GM13976 (cell line): ENCODE data around the gene ZNF556.

Source experiments
- DNase-seq: peaks from one replicate; pipeline ENCODE4 v3.0.0; 2012; ENCODE audit warnings: low spot score
- in situ Hi-C: fragments of 300-500 bp; cut with MboI; formaldehyde crosslinking; loops from one replicate; pipeline ENCODE4 v1.12.0; 2022; ENCODE audit warnings: low sequenced_read_pairs, mixed read lengths, inconsistent platforms; ENCODE audit not compliant: unreplicated experiment
- TF ChIP-seq, protein P1 (sequence below): IDR thresholded peaks from 2 replicates; pipeline ENCODE4 v1.5.1; 2012; ENCODE audit warnings: borderline replicate concordance, mild to moderate bottlenecking; ENCODE audit not compliant: insufficient read depth; ENCODE audit errors: extremely low read depth, missing control alignments, control extremely low read depth

Gene ZNF556

GRCh38 chr19:2853015-2853606, 14.0 kb upstream of the ZNF556 start:
- TF ChIP-seq, protein P1, sequence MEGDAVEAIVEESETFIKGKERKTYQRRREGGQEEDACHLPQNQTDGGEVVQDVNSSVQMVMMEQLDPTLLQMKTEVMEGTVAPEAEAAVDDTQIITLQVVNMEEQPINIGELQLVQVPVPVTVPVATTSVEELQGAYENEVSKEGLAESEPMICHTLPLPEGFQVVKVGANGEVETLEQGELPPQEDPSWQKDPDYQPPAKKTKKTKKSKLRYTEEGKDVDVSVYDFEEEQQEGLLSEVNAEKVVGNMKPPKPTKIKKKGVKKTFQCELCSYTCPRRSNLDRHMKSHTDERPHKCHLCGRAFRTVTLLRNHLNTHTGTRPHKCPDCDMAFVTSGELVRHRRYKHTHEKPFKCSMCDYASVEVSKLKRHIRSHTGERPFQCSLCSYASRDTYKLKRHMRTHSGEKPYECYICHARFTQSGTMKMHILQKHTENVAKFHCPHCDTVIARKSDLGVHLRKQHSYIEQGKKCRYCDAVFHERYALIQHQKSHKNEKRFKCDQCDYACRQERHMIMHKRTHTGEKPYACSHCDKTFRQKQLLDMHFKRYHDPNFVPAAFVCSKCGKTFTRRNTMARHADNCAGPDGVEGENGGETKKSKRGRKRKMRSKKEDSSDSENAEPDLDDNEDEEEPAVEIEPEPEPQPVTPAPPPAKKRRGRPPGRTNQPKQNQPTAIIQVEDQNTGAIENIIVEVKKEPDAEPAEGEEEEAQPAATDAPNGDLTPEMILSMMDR = no peak
- DNase-seq = no peak
- in situ Hi-C loops = no loop called here

DNA sequence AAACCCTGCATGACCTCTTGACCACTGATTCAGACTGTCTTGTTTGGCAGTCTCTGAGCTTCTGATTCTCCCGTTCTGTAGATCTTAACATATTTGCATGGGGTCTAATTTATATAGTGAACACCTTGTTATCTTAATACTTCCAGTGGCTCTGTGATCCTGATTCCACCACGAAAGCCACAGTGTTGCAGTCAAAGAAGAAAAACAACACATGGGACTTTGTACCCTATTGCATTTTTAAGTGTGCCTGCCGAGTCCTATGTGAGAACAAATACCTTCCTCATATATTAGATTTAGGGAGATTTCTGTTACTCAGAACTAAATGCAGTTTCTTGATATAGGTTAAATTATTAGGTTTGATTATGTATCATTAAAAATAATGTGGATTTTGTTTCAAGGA, 12.3 kb upstream of the ZNF556 start:
- in situ Hi-C loops = no loop called here
- TF ChIP-seq, protein P1 = no peak
- DNase-seq = no peak

- TF ChIP-seq, protein P1 = no peak
- in situ Hi-C loops = no loop called here
- no peak for DNase-seq
Observed at GRCh38 chr19:2856457-2857050, 10.6 kb upstream of the ZNF556 start.

- in situ Hi-C loops = no loop called here
- TF ChIP-seq, protein P1 = no peak
- no peak for DNase-seq
Observed at GRCh38 chr19:2858864-2859263, 8.3 kb upstream of the ZNF556 start.

DNA sequence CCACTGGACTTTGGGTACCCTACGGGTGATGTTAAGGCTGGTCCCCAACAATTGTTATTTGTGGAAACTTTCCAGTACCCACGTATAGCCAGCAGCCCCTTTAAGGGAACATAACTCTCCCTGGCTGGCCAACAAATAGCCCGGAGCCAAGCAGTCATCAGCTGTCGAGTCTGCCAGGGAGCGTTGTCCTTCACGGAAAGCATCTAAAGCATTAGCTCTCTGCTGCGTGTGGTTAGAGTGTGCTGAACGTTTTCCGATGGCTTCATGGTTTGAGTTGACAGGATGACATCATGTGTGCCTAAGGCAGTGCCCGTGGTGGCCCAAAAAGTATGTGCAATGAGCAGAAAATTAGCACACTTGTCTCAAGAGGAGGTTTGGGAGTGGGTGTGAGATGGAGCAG, 3.3 kb upstream of the ZNF556 start:
- DNase-seq = no peak
- TF ChIP-seq, protein P1 = no peak
- in situ Hi-C loops = no loop called here

DNA sequence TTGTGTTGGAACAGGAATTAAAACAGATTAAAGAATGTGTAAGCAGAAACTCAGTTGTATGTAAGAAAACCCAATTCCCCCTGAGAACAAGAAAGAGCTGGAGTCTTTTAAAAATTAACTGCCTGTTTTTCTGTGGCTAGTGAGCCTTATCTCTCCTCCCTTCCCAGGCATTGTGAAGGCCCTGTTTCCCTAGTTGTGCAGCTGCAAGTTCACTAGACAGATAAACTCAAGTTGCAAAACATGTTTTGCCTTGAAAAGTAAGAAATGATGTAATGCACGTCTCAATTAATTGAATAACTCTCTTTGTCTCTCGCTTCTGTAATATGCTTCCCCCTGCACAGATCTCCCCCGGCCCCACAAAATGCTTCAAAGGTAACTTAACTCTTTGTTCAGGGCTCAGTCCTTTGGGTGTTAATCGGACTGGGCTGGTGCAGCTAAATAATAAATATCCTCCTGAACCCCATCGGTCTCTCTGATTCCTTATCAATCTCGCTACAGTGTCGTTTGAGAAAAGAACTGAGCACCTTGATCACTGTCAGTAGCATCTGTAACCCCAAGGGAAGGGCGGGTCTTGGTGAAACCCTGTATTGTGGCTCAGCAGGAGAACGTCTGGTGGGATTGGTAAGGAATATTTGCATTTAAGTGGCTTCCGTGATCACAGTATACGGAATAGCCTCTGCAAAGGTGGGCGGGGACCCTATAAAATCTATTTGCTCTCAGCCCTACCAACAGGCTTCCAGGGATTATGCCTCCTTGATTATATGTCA, 1.6 kb upstream of the ZNF556 start:
- in situ Hi-C loops = no loop called here

More for the DNA sequence above, 1.6 kb upstream of the ZNF556 start:
- DNase-seq = no peak
- TF ChIP-seq, protein P1 = no peak
